PC-3 (cell line): ENCODE results near the gene PIEZO1. TPM values are rescaled to one million over a fixed set of nuclear protein-coding genes. Genes with fewer than 3 reads are reported as not detected.

Experiments
- ATAC-seq: fragments of 200-7000 bp; cut with Tn5 transposase; 2 replicates; pipeline ENCODE4 v1.9.1; 2020; ENCODE audit warnings: mild to moderate bottlenecking, moderate library complexity
- BruUV-seq: library from RNA; stranded (reverse); fragments of 400-500 nt; replicated peaks from 2 replicates; lab custom pipeline; 2021; lab: Mats Ljungman, UMichigan
- CTCF ChIA-PET: fragments of 300-600 bp; sonication (Branson Sonifier 250); formaldehyde crosslinking; loops from one replicate; lab custom pipeline; 2022; ENCODE audit warnings: antibody characterized with exemption; lab: Charles Lee
- POLR2A ChIA-PET: fragments of 300-600 bp; sonication (Branson Sonifier 250); formaldehyde crosslinking; loops from one replicate; lab custom pipeline; 2022; ENCODE audit warnings: antibody characterized with exemption; ENCODE audit not compliant: unreplicated experiment; lab: Charles Lee
- DNase-seq: peaks from one replicate; pipeline ENCODE4 v3.0.0-alpha.2; 2015
- H2AFZ ChIP-seq: fragments of 300-600 bp; sonication (generic); 2 replicates; pipeline ENCODE4 v1.6.0; 2016; ENCODE audit warnings: antibody characterized with exemption, low read length
- H3F3A ChIP-seq: fragments of 300-600 bp; sonication (generic); one replicate; pipeline ENCODE4 v1.6.0; 2017; ENCODE audit warnings: antibody characterized with exemption, low read length, control low read depth, mild to moderate bottlenecking; ENCODE audit not compliant: unreplicated experiment
- H3K27ac ChIP-seq: fragments of 300-600 bp; sonication (generic); 2 replicates; pipeline ENCODE4 v1.5.1; 2016; ENCODE audit warnings: mild to moderate bottlenecking, low read length
- H3K27me3 ChIP-seq: fragments of 300-600 bp; sonication (generic); 2 replicates; pipeline ENCODE4 v1.6.1; 2016; ENCODE audit warnings: low read length, mixed read lengths
- H3K36me3 ChIP-seq: fragments of 300-600 bp; sonication (generic); 2 replicates; pipeline ENCODE4 v1.6.1; 2016; ENCODE audit warnings: low read depth, mixed run types, low read length, mixed read lengths
- H3K4me1 ChIP-seq: fragments of 300-600 bp; sonication (generic); 2 replicates; pipeline ENCODE4 v1.5.1; 2016; ENCODE audit warnings: low read length; ENCODE audit not compliant: insufficient read depth
- H3K4me2 ChIP-seq: fragments of 300-600 bp; sonication (generic); 2 replicates; pipeline ENCODE4 v1.6.0; 2016; ENCODE audit warnings: low read length
- H3K4me3 ChIP-seq: fragments of 300-600 bp; sonication (generic); 2 replicates; pipeline ENCODE4 v1.5.1; 2016; ENCODE audit warnings: mild to moderate bottlenecking, low read length, mixed read lengths
- H3K79me2 ChIP-seq: fragments of 300-600 bp; sonication (generic); 2 replicates; pipeline ENCODE4 v1.6.1; 2017; ENCODE audit warnings: low read length, mixed read lengths
- H3K9ac ChIP-seq: fragments of 300-600 bp; sonication (generic); 2 replicates; pipeline ENCODE4 v1.6.0; 2016; ENCODE audit warnings: mild to moderate bottlenecking, low read length
- H3K9me2 ChIP-seq: fragments of 300-600 bp; sonication (generic); replicated peaks from 2 replicates; pipeline ENCODE4 v1.6.1; 2016; ENCODE audit warnings: mixed run types, low read length, mixed read lengths
- H3K9me3 ChIP-seq: fragments of 300-600 bp; sonication (generic); 2 replicates; pipeline ENCODE4 v1.6.1; 2016; ENCODE audit warnings: low read length, mixed read lengths
- H4K20me1 ChIP-seq: fragments of 300-600 bp; sonication (generic); 2 replicates; pipeline ENCODE4 v1.6.1; 2016; ENCODE audit warnings: low read length, mixed read lengths
- EZH2 ChIP-seq: fragments of 300-600 bp; sonication (generic); IDR thresholded peaks from one replicate; pipeline ENCODE4 v1.6.1; 2017; ENCODE audit warnings: antibody characterized with exemption, mild to moderate bottlenecking, low read length; ENCODE audit not compliant: unreplicated experiment
- EZH2phosphoT487 ChIP-seq: fragments of 300-600 bp; sonication (generic); IDR thresholded peaks from 2 replicates; pipeline ENCODE4 v1.6.1; 2018; ENCODE audit warnings: mild to moderate bottlenecking, antibody characterized with exemption, low read length, borderline replicate concordance
- intact Hi-C: fragments of 100-400 bp; cut with micrococcal nuclease; formaldehyde crosslinking; loops from 2 replicates; pipeline ENCODE4 v1.9.0; 2023
- total RNA-seq: library from RNA; depleted of rRNA; stranded (reverse); fragments of >200 nt; gene quantifications from 2 replicates; pipeline ENCODE4 v1.2.3, GENCODE V29; 2014
- TF ChIP-seq, protein P1 (sequence below): fragments of 300-600 bp; sonication (generic); conservative IDR thresholded peaks from 2 replicates; pipeline ENCODE4 v1.5.1; 2017; ENCODE audit warnings: antibody characterized with exemption, low read depth, mild to moderate bottlenecking, low read length

Gene PIEZO1
- total RNA-seq, 1 experiment from 2014 or later: 180 TPM

DNA sequence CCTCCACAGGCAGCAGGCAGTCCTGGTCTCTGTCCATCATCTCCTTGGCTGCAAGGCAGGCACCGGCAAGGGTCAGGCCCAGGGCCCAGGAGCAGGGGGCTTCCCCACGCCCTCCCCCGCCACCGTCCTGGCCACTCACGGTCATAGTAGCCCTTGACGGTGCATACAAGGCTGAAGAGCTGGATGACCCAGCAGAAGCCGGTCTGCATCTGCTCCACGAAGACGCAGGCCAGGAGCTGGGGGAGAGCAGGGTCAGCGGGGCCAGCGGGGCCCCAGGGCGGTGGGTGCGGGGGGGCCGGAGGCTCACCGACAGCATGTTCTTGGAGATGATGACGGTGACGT lies 58.6 kb downstream of the PIEZO1 start:
- intact Hi-C loops: no loop called here
- Histone ChIP-seq H3K79me2 (no peaks in the 10 kb centered on the region), H3K27ac (no peak overlapping the region), H3K36me3 (peaks cover 4% of the 10 kb centered on the region; the same call in 1 of the 2 replicates), H3K27me3 (no peaks in the 10 kb centered on the region), H2AFZ (no peak overlapping the region), H4K20me1 (no peaks in the 10 kb centered on the region), H3F3A (no peaks in the 10 kb centered on the region), H3K4me1 (no peaks in the 10 kb centered on the region), H3K9me2 (no peaks in the 10 kb centered on the region), H3K4me3 (no peak overlapping the region), H3K9me3 (no peaks in the 10 kb centered on the region), H3K4me2 (no peak overlapping the region), H3K9ac (no peak overlapping the region)
- no peak for DNase-seq
- BruUV-seq: no TSS peak
- no peak for ATAC-seq
- ChIA-PET CTCF (no interaction called here), POLR2A (no interaction called here)
- TF ChIP-seq EZH2 (no peak), EZH2phosphoT487 (no peak)
- TF ChIP-seq, protein P1, sequence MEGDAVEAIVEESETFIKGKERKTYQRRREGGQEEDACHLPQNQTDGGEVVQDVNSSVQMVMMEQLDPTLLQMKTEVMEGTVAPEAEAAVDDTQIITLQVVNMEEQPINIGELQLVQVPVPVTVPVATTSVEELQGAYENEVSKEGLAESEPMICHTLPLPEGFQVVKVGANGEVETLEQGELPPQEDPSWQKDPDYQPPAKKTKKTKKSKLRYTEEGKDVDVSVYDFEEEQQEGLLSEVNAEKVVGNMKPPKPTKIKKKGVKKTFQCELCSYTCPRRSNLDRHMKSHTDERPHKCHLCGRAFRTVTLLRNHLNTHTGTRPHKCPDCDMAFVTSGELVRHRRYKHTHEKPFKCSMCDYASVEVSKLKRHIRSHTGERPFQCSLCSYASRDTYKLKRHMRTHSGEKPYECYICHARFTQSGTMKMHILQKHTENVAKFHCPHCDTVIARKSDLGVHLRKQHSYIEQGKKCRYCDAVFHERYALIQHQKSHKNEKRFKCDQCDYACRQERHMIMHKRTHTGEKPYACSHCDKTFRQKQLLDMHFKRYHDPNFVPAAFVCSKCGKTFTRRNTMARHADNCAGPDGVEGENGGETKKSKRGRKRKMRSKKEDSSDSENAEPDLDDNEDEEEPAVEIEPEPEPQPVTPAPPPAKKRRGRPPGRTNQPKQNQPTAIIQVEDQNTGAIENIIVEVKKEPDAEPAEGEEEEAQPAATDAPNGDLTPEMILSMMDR: no peak

DNA sequence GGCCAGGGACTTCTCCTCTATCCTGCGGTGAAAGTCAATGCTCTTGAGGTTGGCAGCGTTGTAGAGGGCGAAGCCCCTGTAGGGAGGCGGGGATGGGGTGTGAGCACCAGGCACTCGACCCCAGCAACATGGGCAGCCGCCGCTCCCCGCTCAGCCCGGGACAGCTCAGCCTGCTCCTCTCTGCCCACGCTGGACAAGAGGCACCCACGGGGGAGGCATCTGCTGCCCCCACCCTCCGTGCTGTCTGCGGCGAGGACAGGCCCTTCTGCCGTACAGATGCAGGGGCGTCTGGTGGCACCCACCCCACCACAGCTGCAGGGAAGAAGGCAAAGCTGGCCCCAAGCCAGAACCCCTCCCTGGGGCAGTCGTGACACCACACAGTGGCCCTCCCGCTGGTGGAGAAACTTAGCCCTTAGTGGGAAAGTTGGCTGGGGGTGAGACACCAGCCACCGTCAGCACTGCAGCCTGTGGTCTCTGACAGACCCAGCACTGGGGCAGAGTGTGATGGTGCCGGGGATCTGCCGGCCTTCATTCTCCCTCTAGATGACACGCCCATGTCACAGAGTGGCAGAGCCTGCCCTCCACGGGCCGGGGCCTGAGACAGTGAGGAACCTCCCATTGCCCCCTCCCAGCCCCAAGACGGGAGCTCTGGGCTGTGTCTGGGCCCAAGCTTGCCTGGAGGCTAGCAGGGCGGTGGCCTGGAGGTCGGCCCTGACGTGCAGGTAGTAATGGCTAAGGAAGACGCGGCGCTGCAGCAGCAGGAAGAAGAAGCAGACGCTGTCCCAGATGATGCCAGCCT lies 59.2 kb downstream of the PIEZO1 start:
- H3F3A ChIP-seq: no peaks in the 10 kb centered on the region
- DNase-seq (no peak), ATAC-seq (no peak)
- H3K4me1 ChIP-seq: no peaks in the 10 kb centered on the region
- H2AFZ ChIP-seq: no peak overlapping the region
- H3K4me3 ChIP-seq: no peak overlapping the region
- no peaks in the 10 kb centered on the region for H3K9me2 ChIP-seq
- intact Hi-C loops: no loop called here
- no peak overlapping the region for H3K9ac ChIP-seq
- H3K36me3 ChIP-seq: peaks cover 4% of the 10 kb centered on the region; the same call in 1 of the 2 replicates
- H4K20me1 ChIP-seq: no peaks in the 10 kb centered on the region
- ChIA-PET CTCF (no interaction called here), POLR2A (no interaction called here)
- H3K27ac ChIP-seq: no peak overlapping the region
- no TSS peak for BruUV-seq
- no peak for TF ChIP-seq EZH2
- TF ChIP-seq, protein P1: no peak
- no peak for TF ChIP-seq EZH2phosphoT487
- H3K4me2 ChIP-seq: no peak overlapping the region
- no peaks in the 10 kb centered on the region for H3K9me3 ChIP-seq
- no peaks in the 10 kb centered on the region for H3K27me3 ChIP-seq
- H3K79me2 ChIP-seq: no peaks in the 10 kb centered on the region

DNA sequence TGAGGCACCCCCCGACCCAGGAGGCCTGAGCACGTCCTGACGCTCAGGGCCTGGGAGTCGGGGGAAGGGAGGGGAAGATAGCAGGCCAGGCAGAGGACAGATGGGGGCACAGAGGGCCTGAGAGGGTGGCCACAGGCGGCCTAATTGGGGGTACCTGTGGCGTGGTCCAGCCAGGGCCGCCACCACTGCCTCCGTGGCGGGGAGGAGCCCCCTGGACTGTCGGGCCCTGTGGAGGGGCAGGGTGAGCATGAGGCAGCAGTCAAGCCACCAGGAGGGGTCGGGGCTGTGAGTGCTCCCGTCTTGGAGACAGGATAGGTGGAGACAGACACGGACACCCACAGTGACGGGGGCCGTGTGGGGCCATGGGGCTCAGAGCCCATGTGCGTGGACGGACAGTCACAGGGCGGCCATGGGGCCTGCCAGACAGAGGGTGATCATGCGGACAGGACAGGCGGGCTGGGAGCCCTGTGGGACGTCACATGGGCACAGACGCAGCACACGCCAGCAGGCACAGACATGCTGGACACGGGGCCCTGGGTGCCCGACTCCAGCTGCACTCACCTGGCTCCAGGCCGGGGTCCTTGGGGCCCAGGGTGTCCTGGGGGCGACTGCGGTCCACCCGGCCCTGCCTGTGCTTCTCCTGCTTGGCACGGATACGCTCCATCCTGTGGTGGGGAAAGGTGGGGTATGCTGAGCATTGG lies 60.0 kb downstream of the PIEZO1 start:
- CTCF ChIA-PET: no interaction called here
- ATAC-seq (no peak), DNase-seq (no peak)
- TF ChIP-seq EZH2 (no peak), EZH2phosphoT487 (no peak)
- TF ChIP-seq, protein P1: no peak
- POLR2A ChIA-PET: no interaction called here
- BruUV-seq: no TSS peak
- H3K27me3 ChIP-seq: no peaks in the 10 kb centered on the region
- no peak overlapping the region for H3K4me3 ChIP-seq
- no peaks in the 10 kb centered on the region for H3K79me2 ChIP-seq
- no peak overlapping the region for H2AFZ ChIP-seq
- no peak overlapping the region for H3K9ac ChIP-seq
- no peaks in the 10 kb centered on the region for H3K9me3 ChIP-seq
- H3K4me1 ChIP-seq: no peaks in the 10 kb centered on the region
- H3K9me2 ChIP-seq: no peaks in the 10 kb centered on the region
- peaks cover 4% of the 10 kb centered on the region; the same call in 1 of the 2 replicates for H3K36me3 ChIP-seq
- intact Hi-C loops: no loop called here
- no peaks in the 10 kb centered on the region for H3F3A ChIP-seq
- H3K4me2 ChIP-seq: no peak overlapping the region
- no peaks in the 10 kb centered on the region for H4K20me1 ChIP-seq
- H3K27ac ChIP-seq: no peak overlapping the region
